Endothelial cell of umbilical vein (primary cell): ENCODE results near the gene SUPT4H1. TPM values are rescaled to one million over a fixed set of nuclear protein-coding genes. Genes with fewer than 3 reads are reported as not detected.

Experiments used
- BruUV-seq: library from RNA; stranded (reverse); fragments of 400-500 nt; replicated peaks from 2 replicates; lab custom pipeline; 2021; lab: Mats Ljungman, UMichigan
- CTCF ChIA-PET: fragments of 300-600, 350-600 bp; sonication (Branson Sonifier 250); formaldehyde crosslinking; loops from one replicate; lab custom pipeline; 2021; ENCODE audit warnings: antibody characterized with exemption, inconsistent platforms; lab: Charles Lee
- POLR2A ChIA-PET: fragments of 300-600, 350-600 bp; sonication (Branson Sonifier 250); formaldehyde crosslinking; loops from one replicate; lab custom pipeline; 2021; ENCODE audit warnings: antibody characterized with exemption, inconsistent platforms; lab: Charles Lee
- DNase-seq: peaks from one replicate; pipeline ENCODE4 v3.0.0-alpha.2; 2011; ENCODE audit warnings: low read depth, low spot score
- FAIRE-seq: peaks from 2 replicates; lab custom pipeline; 2011; peaks lifted over from hg19 to GRCh38; lab: Jason Lieb, UNC
- H2AFZ ChIP-seq: 2 replicates; pipeline ENCODE4 v1.6.0; 2012; ENCODE audit warnings: low read depth, low read length, control low read depth, inconsistent platforms
- H3K27ac ChIP-seq: 2 replicates; pipeline ENCODE4 v1.5.1; 2011; ENCODE audit warnings: low read depth, mild to moderate bottlenecking, control low read depth, low read length, moderate library complexity; ENCODE audit not compliant: insufficient read depth
- H3K27me3 ChIP-seq, 2 experiments: 2 replicates each; pipeline versions ENCODE4 v1.6.0 to v1.6.1; 2011; ENCODE audit warnings: low read length in 2 of 2, mixed read lengths in 1 of 2; ENCODE audit not compliant: control insufficient read depth in 2 of 2, insufficient read depth in 2 of 2
- H3K36me3 ChIP-seq, 2 experiments: 2 replicates in 1 of 2; 3 replicates in 1 of 2; pipeline ENCODE4 v1.5.1; 2011; ENCODE audit warnings: low read length in 2 of 2, mild to moderate bottlenecking in 1 of 2, moderate library complexity in 1 of 2; ENCODE audit not compliant: control insufficient read depth in 2 of 2, insufficient read depth in 2 of 2; ENCODE audit errors: extremely low read depth in 1 of 2
- H3K4me1 ChIP-seq: 3 replicates; pipeline ENCODE4 v1.5.1; 2011; ENCODE audit warnings: mild to moderate bottlenecking, low read length; ENCODE audit not compliant: control insufficient read depth, insufficient read depth; ENCODE audit errors: extremely low read depth
- H3K4me2 ChIP-seq: 2 replicates; pipeline ENCODE4 v1.6.1; 2011; ENCODE audit warnings: low read length, control low read depth, mixed read lengths; ENCODE audit not compliant: insufficient read depth
- H3K4me3 ChIP-seq, 3 experiments: fragments of 200-600 bp in 1 of 3; sonication (generic), shearing (Covaris generic) in 1 of 3; replicated peaks in 1 of 3; 2 replicates each; pipeline ENCODE4 v1.5.1; 2011 to 2016; ENCODE audit warnings: control low read depth in 3 of 3, low read length in 3 of 3, mild to moderate bottlenecking in 2 of 3, inconsistent platforms in 1 of 3, low read depth in 1 of 3, moderate library complexity in 1 of 3; ENCODE audit not compliant: insufficient read depth in 1 of 3
- H3K79me2 ChIP-seq: 2 replicates; pipeline ENCODE4 v1.6.0; 2012; ENCODE audit warnings: low read length, inconsistent platforms; ENCODE audit not compliant: control insufficient read depth, insufficient read depth
- H3K9ac ChIP-seq: replicated peaks from 2 replicates; pipeline ENCODE3; 2011; ENCODE audit warnings: low read length, control low read depth; ENCODE audit not compliant: insufficient read depth; ENCODE audit errors: extremely low read depth
- H3K9me1 ChIP-seq: replicated peaks from 3 replicates; pipeline ENCODE4 v1.6.0; 2011; ENCODE audit warnings: mild to moderate bottlenecking, low read length; ENCODE audit not compliant: control insufficient read depth, insufficient read depth; ENCODE audit errors: extremely low read depth
- H3K9me3 ChIP-seq: replicated peaks from 2 replicates; pipeline ENCODE4 v1.5.1; 2012; ENCODE audit warnings: low read length, inconsistent platforms; ENCODE audit not compliant: control insufficient read depth, insufficient read depth
- H4K20me1 ChIP-seq: replicated peaks from 2 replicates; pipeline ENCODE3; 2011; ENCODE audit warnings: mild to moderate bottlenecking, low read length; ENCODE audit not compliant: control insufficient read depth, insufficient read depth; ENCODE audit errors: extremely low read depth
- CTCF ChIP-seq, 2 donors: IDR thresholded peaks; 1 replicate in 1 of 2; 2 replicates in 1 of 2; pipeline ENCODE4 v1.5.1; 2011; ENCODE audit warnings: low read length in 2 of 2, mild to moderate bottlenecking in 2 of 2, moderate library complexity in 2 of 2, control low read depth in 1 of 2, inconsistent platforms in 1 of 2, low read depth in 1 of 2; ENCODE audit not compliant: insufficient read depth in 1 of 2; ENCODE audit errors: extremely low read depth in 1 of 2
- GATA2 ChIP-seq: IDR thresholded peaks from 2 replicates; pipeline ENCODE4 v1.7.0; 2011; ENCODE audit warnings: low read depth, mild to moderate bottlenecking, moderate library complexity, mixed read lengths, low read length; ENCODE audit not compliant: insufficient read length, insufficient read depth
- JUN ChIP-seq: IDR thresholded peaks from 2 replicates; pipeline ENCODE4 v1.6.1; 2011; ENCODE audit warnings: borderline replicate concordance, low read depth; ENCODE audit not compliant: insufficient read length, insufficient read depth
- MAX ChIP-seq: IDR thresholded peaks from 2 replicates; pipeline ENCODE4 v1.6.1; 2011; ENCODE audit not compliant: insufficient read depth, insufficient read length
- MYC ChIP-seq: IDR thresholded peaks from one replicate; pipeline ENCODE4 v1.6.1; 2011; ENCODE audit warnings: mild to moderate bottlenecking, low read depth, low read length
- dilution Hi-C: fragments of 300-500 bp; cut with MboI; formaldehyde crosslinking; loops from one replicate; pipeline ENCODE4 v1.15.0; 2019; ENCODE audit warnings: low sequenced_read_pairs; ENCODE audit not compliant: extremely low pct_ligation_motif_present
- intact Hi-C: fragments of 100-400 bp; cut with micrococcal nuclease; formaldehyde crosslinking; loops from one replicate; pipeline ENCODE4 v1.10.0; 2022
- polyA plus RNA-seq, 4 experiments: library from polyadenylated mRNA; depleted of rRNA in 3 of 4; stranded (reverse) in 3 of 4; unstranded in 1 of 4; fragments of >200 nt; gene quantifications; 2 replicates each; pipeline versions ENCODE4 v1.2.1 to v1.2.3, GENCODE V29; 2011 to 2012; ENCODE audit warnings: missing spikeins in 1 of 4
- total RNA-seq: library from RNA; stranded (reverse); gene quantifications from 2 replicates; pipeline ENCODE4 v1.2.3, GENCODE V29; 2021

The SUPT4H1 gene
- total and polyA plus RNA-seq, 2 donors (not counting 3 experiments of a cell fraction or from before 2014, with no cell fraction given): 77.5 to 154 TPM

GRCh38 chr17:58338454-58338840, 13.6 kb downstream of the SUPT4H1 start:
- no TSS peak for BruUV-seq
- FAIRE-seq (no peak), DNase-seq (no peak)
- H3K4me2 ChIP-seq: no peak overlapping the region
- dilution Hi-C loops: no loop called here
- no peak overlapping the region for H3K27ac ChIP-seq
- H4K20me1 ChIP-seq: no peaks in the 10 kb centered on the region
- no peaks in the 10 kb centered on the region for H3K79me2 ChIP-seq
- CTCF ChIA-PET: no interaction called here
- H2AFZ ChIP-seq: no peak overlapping the region
- no peak for TF ChIP-seq CTCF (IDR thresholded peaks at IDR 0.05; ENCODE audit: extremely low read depth in 1 of 2, insufficient read depth in 1 of 2, low read depth in 1 of 2, low read length in 2 of 2)
- TF ChIP-seq MYC: no peak
- no peak for TF ChIP-seq GATA2
- POLR2A ChIA-PET: interaction anchor here (3.2 kb wide), 1 partner anchor 14 kb away, joined by 12 read pairs; the partner anchor contains the start of gene SUPT4H1
- no peaks in the 10 kb centered on the region for H3K27me3 ChIP-seq
- H3K4me1 ChIP-seq: peaks cover 4% of the 10 kb centered on the region
- no peak overlapping the region for H3K4me3 ChIP-seq
- intact Hi-C loops: no loop called here
- no peaks in the 10 kb centered on the region for H3K36me3 ChIP-seq
- no peaks in the 10 kb centered on the region for H3K9me3 ChIP-seq
- no peak overlapping the region for H3K9ac ChIP-seq
- no peaks in the 10 kb centered on the region for H3K9me1 ChIP-seq

- Histone ChIP-seq H4K20me1 (no peaks in the 10 kb centered on the region), H3K4me3 (no peak overlapping the region), H3K79me2 (no peaks in the 10 kb centered on the region), H3K4me1 (peaks cover 4% of the 10 kb centered on the region), H3K36me3 (no peaks in the 10 kb centered on the region), H3K27me3 (no peaks in the 10 kb centered on the region), H3K4me2 (no peak overlapping the region), H3K9ac (no peak overlapping the region), H2AFZ (no peak overlapping the region), H3K9me1 (no peaks in the 10 kb centered on the region), H3K27ac (no peak overlapping the region), H3K9me3 (no peaks in the 10 kb centered on the region)
- TF ChIP-seq JUN (no peak), MAX (no peak), GATA2 (no peak), MYC (no peak)
- intact Hi-C loops: no loop called here
- no peak for FAIRE-seq
- no TSS peak for BruUV-seq
- ChIA-PET POLR2A (interaction anchor here (3.2 kb wide), 1 partner anchor 14 kb away, joined by 12 read pairs; the partner anchor contains the start of gene SUPT4H1), CTCF (interaction anchor here (0.9 kb wide), 1 partner anchor 8 kb away, joined by 3 read pairs; no protein-coding TSS in a partner anchor)
- DNase-seq: no peak
- dilution Hi-C loops: no loop called here
Measured at GRCh38 chr17:58337600-58338453, 14.2 kb downstream of the SUPT4H1 start.
